GM12892 (cell line): Measurements from ENCODE around the gene SPI1.

Experiments
- POLR2A ChIP-seq: IDR thresholded peaks from 2 replicates; pipeline ENCODE4 v1.6.1; 2011; ENCODE audit warnings: low read depth, low read length, control low read depth
- POLR2AphosphoS5 ChIP-seq: IDR thresholded peaks from 2 replicates; pipeline ENCODE4 v1.6.1; 2011; ENCODE audit warnings: low read depth, low read length, control low read depth

DNA sequence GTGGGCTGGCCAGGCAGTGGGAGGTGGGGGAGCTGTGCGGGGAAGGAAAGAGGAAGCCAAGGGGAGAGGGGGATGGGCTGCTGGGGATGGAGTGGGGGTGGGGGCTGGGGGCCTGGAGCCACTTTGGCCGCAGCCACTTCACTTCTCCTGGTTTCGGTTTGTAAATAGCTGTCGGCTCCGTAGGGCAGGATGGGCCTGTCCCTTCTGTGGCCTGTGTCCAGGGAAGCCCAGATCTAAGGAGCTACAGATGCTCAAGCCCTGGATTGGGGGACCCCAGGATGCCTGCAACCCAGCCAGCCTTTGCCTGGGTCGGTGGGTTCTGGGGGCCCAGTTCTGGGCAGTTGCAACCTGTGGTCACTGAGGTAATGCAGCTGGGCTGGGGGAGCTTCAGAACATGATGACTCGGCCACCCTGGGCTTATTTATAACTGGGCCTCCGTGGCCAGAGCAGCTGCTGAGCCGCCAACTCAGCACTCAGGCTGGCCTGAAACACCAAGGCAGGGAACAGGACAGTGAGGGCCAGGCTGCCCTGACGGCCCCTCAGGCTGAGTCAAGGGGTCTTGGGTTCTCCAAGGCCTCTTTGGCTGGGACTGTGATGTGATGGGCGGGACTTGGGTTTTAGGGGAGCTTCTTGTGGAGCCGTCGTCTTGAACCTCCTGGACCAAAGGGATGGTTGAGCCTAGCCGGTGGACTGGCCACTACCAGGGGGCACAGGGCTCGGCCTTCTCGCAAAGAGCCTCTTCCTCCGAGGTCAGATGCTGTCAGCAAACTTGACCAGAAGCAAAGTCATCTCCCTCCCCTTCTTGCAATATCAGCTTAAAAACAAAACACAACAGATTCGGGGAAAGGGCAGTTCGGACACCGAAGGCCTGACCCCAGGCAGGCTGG lies 15.1 kb upstream of the SPI1 start:
- no peak for TF ChIP-seq POLR2AphosphoS5
- no peak for TF ChIP-seq POLR2A
